SK-N-SH (cell line): ENCODE measurements around the gene ZSWIM1. TPM values are rescaled to one million over a fixed set of nuclear protein-coding genes. Genes with fewer than 3 reads are reported as not detected.

Experiments used
- CTCF ChIA-PET: fragments of 300-600, 350-600 bp; formaldehyde crosslinking; extraction: SDS; loops from one replicate; lab custom pipeline; 2021; lab: Yijun Ruan, JAX
- POLR2A ChIA-PET: fragments of 350-600 bp; sonication (Branson Sonifier 250); formaldehyde crosslinking; extraction: SDS; loops from one replicate; lab custom pipeline; 2020; ENCODE audit warnings: antibody characterized with exemption, inconsistent platforms; lab: Yijun Ruan, JAX
- DNase-seq: peaks from one replicate; pipeline ENCODE4 v3.0.0; 2012
- H2AFZ ChIP-seq: fragments of 200-600 bp; sonication (generic); 2 replicates; pipeline ENCODE4 v1.8.1; 2016; ENCODE audit warnings: antibody characterized with exemption, mild to moderate bottlenecking, low read depth
- H3F3A ChIP-seq: fragments of 200-600 bp; sonication (generic); replicated peaks from 2 replicates; pipeline ENCODE3; 2016; ENCODE audit warnings: antibody characterized with exemption, mild to moderate bottlenecking; ENCODE audit not compliant: insufficient read depth
- H3K27ac ChIP-seq, 2 experiments: fragments of 200-500 bp in 1 of 2; fragments of 200-600 bp in 1 of 2; sonication (Bioruptor generic) in 1 of 2; sonication (generic), shearing (Covaris generic) in 1 of 2; 2 replicates each; pipeline versions ENCODE4 v1.5.1 to v1.6.1; 2014 to 2016; ENCODE audit warnings: low read depth in 2 of 2, inconsistent platforms in 1 of 2, low read length in 1 of 2, mild to moderate bottlenecking in 1 of 2, mixed read lengths in 1 of 2
- H3K27me3 ChIP-seq: fragments of 200-600 bp; sonication (generic), shearing (Covaris generic); 2 replicates; pipeline ENCODE4 v1.6.1; 2016; ENCODE audit warnings: mixed run types; ENCODE audit not compliant: insufficient read depth
- H3K36me3 ChIP-seq, 2 experiments: fragments of 200-500 bp in 1 of 2; fragments of 200-600 bp in 1 of 2; sonication (Bioruptor generic) in 1 of 2; sonication (generic) in 1 of 2; replicated peaks in 1 of 2; 2 replicates each; pipeline versions ENCODE3 to v1.5.1; 2014 to 2016; ENCODE audit warnings: low read length in 1 of 2, mild to moderate bottlenecking in 1 of 2; ENCODE audit not compliant: insufficient read depth in 2 of 2, control insufficient read depth in 1 of 2
- H3K4me1 ChIP-seq, 2 experiments: fragments of 200-500 bp in 1 of 2; fragments of 200-600 bp in 1 of 2; sonication (Bioruptor generic) in 1 of 2; sonication (generic), shearing (Covaris generic) in 1 of 2; 2 replicates each; pipeline versions ENCODE4 v1.5.1 to v1.6.1; 2014 to 2016; ENCODE audit warnings: low read depth in 1 of 2, low read length in 1 of 2, mixed run types in 1 of 2; ENCODE audit not compliant: insufficient read depth in 2 of 2, control insufficient read depth in 1 of 2
- H3K4me2 ChIP-seq: fragments of 200-600 bp; sonication (generic), shearing (Covaris generic); 2 replicates; pipeline ENCODE4 v1.6.1; 2017; ENCODE audit warnings: mixed run types
- H3K4me3 ChIP-seq, 2 experiments: fragments of 200-500 bp in 1 of 2; fragments of 200-600 bp in 1 of 2; sonication (Bioruptor generic) in 1 of 2; sonication (generic), shearing (Covaris generic) in 1 of 2; 2 replicates each; pipeline versions ENCODE4 v1.5.1 to v1.8.1; 2014 to 2016; ENCODE audit warnings: low read depth in 2 of 2, inconsistent platforms in 1 of 2, low read length in 1 of 2, mild to moderate bottlenecking in 1 of 2, mixed read lengths in 1 of 2, moderate library complexity in 1 of 2
- H3K79me2 ChIP-seq: fragments of 200-600 bp; sonication (generic); 2 replicates; pipeline ENCODE4 v1.8.1; 2017; ENCODE audit warnings: mild to moderate bottlenecking; ENCODE audit not compliant: insufficient read depth
- H3K9ac ChIP-seq: fragments of 200-600 bp; sonication (generic); 2 replicates; pipeline ENCODE4 v1.6.1; 2017; ENCODE audit warnings: mixed run types
- H3K9me2 ChIP-seq: fragments of 200-600 bp; sonication (generic); 2 replicates; pipeline ENCODE4 v1.6.1; 2017; ENCODE audit warnings: mixed run types
- H3K9me3 ChIP-seq: fragments of 200-600 bp; sonication (generic); 2 replicates; pipeline ENCODE4 v1.6.1; 2017; ENCODE audit warnings: mixed run types, mild to moderate bottlenecking, moderate library complexity
- H4K20me1 ChIP-seq: fragments of 200-600 bp; sonication (generic); 2 replicates; pipeline ENCODE4 v1.6.1; 2017; ENCODE audit warnings: mild to moderate bottlenecking, mixed run types; ENCODE audit not compliant: insufficient read depth
- EP300 ChIP-seq, 2 experiments: IDR thresholded peaks; 2 replicates each; pipeline versions ENCODE4 v1.4.0 to v1.6.1; 2012; ENCODE audit warnings: borderline replicate concordance in 1 of 2, low read depth in 1 of 2, low read length in 1 of 2
- EZH2phosphoT487 ChIP-seq: fragments of 200-600 bp; sonication (generic); IDR thresholded peaks from 2 replicates; pipeline ENCODE4 v1.6.1; 2017; ENCODE audit warnings: low read depth, mixed run types, mild to moderate bottlenecking, antibody characterized with exemption, moderate library complexity, borderline replicate concordance
- FOXJ3 ChIP-seq: sonication (generic); formaldehyde crosslinking; IDR thresholded peaks from 2 replicates; pipeline ENCODE4 v1.5.1; 2020; ENCODE audit warnings: mild to moderate bottlenecking, missing genetic modification reagents
- GABPA ChIP-seq: IDR thresholded peaks from 2 replicates; pipeline ENCODE4 v1.4.0; 2012; ENCODE audit warnings: low read depth, mild to moderate bottlenecking
- JUND ChIP-seq: IDR thresholded peaks from 2 replicates; pipeline ENCODE4 v1.4.0; 2012
- NFIC ChIP-seq: IDR thresholded peaks from 2 replicates; pipeline ENCODE4 v1.4.0; 2012; ENCODE audit warnings: borderline replicate concordance
- POLR2AphosphoS5 ChIP-seq: IDR thresholded peaks from 2 replicates; pipeline ENCODE4 v1.6.1; 2012; ENCODE audit warnings: low read depth, low read length
- RCOR1 ChIP-seq: fragments of 150-350 bp; IDR thresholded peaks from 2 replicates; pipeline ENCODE4 v1.6.1; 2017; ENCODE audit warnings: antibody characterized with exemption, low read length
- SMC3 ChIP-seq: IDR thresholded peaks from 2 replicates; pipeline ENCODE4 v1.6.1; 2012; ENCODE audit warnings: low read depth, low read length, improper control_type of control experiment
- WGBS: methylation state at CpG from one replicate; pipeline ENCODE4 v1.1.6; 2017; ENCODE audit warnings: low lambda C conversion rate; 5-methylcytosine and 5-hydroxymethylcytosine counted together
- polyA plus RNA-seq, 3 experiments: library from polyadenylated mRNA; depleted of rRNA; stranded (reverse); fragments of >200 nt; gene quantifications; 2 replicates each; pipeline ENCODE4 v1.2.3, GENCODE V29; 2012
- TF ChIP-seq, protein P1 (sequence below): IDR thresholded peaks from 2 replicates; pipeline ENCODE4 v1.4.0; 2012; ENCODE audit warnings: low read depth, borderline replicate concordance
- TF ChIP-seq, protein P2 (sequence below): IDR thresholded peaks from 2 replicates; pipeline ENCODE4 v1.6.1; 2012; ENCODE audit warnings: mild to moderate bottlenecking, low read depth, low read length, moderate library complexity
- TF ChIP-seq, protein P3 (sequence below): fragments of 150-350 bp; IDR thresholded peaks from 2 replicates; pipeline ENCODE4 v1.6.1; 2017; ENCODE audit warnings: antibody characterized with exemption, low read length, low read depth, borderline replicate concordance
- TF ChIP-seq, protein P4 (sequence below): IDR thresholded peaks from 2 replicates; pipeline ENCODE4; 2012
- TF ChIP-seq, protein P5 (sequence below): fragments of 150-350 bp; IDR thresholded peaks from 2 replicates; pipeline ENCODE4 v1.6.1; 2016; ENCODE audit warnings: mild to moderate bottlenecking, low read depth, low read length

The ZSWIM1 gene
- polyA plus RNA-seq, 1 of the 3 experiments (the other 2 are of a cell fraction): 1.8 TPM

DNA sequence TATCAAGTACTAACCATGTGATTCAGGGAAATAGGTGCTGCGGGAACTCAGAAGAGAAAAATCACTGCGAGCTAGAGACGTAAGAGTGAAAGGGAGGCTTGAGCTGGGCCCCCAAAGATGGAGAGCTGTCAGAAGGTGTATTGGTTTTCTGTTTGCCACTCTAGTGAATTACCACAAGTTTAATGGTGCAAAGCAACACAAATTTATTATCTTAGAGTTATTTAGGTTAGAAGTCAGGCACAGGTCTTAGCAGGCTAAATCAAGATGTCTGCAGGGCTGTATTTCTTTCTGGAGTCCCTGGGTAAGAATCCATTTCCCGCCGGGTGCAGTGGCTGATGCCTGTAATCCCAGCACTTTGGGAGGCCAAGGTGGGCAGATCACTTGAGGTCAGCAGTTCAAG, 21.1 kb upstream of the ZSWIM1 start:
- POLR2A ChIA-PET: no interaction called here
- Histone ChIP-seq H3F3A (no peaks in the 10 kb centered on the region), H3K79me2 (peaks cover 22% of the 10 kb centered on the region), H3K9me3 (no peaks in the 10 kb centered on the region), H3K4me3 (no peak overlapping the region), H2AFZ (no peak overlapping the region), H4K20me1 (no peaks in the 10 kb centered on the region), H3K9me2 (no peaks in the 10 kb centered on the region), H3K27me3 (no peaks in the 10 kb centered on the region), H3K4me2 (no peak overlapping the region), H3K4me1 (peaks cover 8 to 12% of the 10 kb centered on the region in 2 experiments; a peak in 2 of 4 replicates), H3K27ac (no peak overlapping the region), H3K36me3 (no peaks in the 10 kb centered on the region), H3K9ac (no peak overlapping the region)
- CTCF ChIA-PET: no interaction called here
- WGBS: 99% methylated on average over 3 of the region's 5 CpGs
- TF ChIP-seq, protein P1, sequence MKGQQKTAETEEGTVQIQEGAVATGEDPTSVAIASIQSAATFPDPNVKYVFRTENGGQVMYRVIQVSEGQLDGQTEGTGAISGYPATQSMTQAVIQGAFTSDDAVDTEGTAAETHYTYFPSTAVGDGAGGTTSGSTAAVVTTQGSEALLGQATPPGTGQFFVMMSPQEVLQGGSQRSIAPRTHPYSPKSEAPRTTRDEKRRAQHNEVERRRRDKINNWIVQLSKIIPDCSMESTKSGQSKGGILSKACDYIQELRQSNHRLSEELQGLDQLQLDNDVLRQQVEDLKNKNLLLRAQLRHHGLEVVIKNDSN: no peak
- TF ChIP-seq, protein P2, sequence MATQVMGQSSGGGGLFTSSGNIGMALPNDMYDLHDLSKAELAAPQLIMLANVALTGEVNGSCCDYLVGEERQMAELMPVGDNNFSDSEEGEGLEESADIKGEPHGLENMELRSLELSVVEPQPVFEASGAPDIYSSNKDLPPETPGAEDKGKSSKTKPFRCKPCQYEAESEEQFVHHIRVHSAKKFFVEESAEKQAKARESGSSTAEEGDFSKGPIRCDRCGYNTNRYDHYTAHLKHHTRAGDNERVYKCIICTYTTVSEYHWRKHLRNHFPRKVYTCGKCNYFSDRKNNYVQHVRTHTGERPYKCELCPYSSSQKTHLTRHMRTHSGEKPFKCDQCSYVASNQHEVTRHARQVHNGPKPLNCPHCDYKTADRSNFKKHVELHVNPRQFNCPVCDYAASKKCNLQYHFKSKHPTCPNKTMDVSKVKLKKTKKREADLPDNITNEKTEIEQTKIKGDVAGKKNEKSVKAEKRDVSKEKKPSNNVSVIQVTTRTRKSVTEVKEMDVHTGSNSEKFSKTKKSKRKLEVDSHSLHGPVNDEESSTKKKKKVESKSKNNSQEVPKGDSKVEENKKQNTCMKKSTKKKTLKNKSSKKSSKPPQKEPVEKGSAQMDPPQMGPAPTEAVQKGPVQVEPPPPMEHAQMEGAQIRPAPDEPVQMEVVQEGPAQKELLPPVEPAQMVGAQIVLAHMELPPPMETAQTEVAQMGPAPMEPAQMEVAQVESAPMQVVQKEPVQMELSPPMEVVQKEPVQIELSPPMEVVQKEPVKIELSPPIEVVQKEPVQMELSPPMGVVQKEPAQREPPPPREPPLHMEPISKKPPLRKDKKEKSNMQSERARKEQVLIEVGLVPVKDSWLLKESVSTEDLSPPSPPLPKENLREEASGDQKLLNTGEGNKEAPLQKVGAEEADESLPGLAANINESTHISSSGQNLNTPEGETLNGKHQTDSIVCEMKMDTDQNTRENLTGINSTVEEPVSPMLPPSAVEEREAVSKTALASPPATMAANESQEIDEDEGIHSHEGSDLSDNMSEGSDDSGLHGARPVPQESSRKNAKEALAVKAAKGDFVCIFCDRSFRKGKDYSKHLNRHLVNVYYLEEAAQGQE: no peak
- TF ChIP-seq FOXJ3 (CRISPR knock-in tag) (no peak), JUND (no peak), EZH2phosphoT487 (no peak), GABPA (no peak), EP300 (IDR thresholded peaks at IDR 0.05; ENCODE audit: borderline replicate concordance in 1 of 2, low read depth in 1 of 2, low read length in 1 of 2) (no peak), POLR2AphosphoS5 (no peak), SMC3 (no peak), NFIC (no peak), RCOR1 (no peak)
- TF ChIP-seq, protein P3, sequence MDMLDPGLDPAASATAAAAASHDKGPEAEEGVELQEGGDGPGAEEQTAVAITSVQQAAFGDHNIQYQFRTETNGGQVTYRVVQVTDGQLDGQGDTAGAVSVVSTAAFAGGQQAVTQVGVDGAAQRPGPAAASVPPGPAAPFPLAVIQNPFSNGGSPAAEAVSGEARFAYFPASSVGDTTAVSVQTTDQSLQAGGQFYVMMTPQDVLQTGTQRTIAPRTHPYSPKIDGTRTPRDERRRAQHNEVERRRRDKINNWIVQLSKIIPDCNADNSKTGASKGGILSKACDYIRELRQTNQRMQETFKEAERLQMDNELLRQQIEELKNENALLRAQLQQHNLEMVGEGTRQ: no peak
- TF ChIP-seq, protein P4, sequence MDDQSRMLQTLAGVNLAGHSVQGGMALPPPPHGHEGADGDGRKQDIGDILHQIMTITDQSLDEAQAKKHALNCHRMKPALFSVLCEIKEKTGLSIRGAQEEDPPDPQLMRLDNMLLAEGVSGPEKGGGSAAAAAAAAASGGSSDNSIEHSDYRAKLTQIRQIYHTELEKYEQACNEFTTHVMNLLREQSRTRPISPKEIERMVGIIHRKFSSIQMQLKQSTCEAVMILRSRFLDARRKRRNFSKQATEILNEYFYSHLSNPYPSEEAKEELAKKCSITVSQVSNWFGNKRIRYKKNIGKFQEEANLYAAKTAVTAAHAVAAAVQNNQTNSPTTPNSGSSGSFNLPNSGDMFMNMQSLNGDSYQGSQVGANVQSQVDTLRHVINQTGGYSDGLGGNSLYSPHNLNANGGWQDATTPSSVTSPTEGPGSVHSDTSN: no peak
- TF ChIP-seq, protein P5, sequence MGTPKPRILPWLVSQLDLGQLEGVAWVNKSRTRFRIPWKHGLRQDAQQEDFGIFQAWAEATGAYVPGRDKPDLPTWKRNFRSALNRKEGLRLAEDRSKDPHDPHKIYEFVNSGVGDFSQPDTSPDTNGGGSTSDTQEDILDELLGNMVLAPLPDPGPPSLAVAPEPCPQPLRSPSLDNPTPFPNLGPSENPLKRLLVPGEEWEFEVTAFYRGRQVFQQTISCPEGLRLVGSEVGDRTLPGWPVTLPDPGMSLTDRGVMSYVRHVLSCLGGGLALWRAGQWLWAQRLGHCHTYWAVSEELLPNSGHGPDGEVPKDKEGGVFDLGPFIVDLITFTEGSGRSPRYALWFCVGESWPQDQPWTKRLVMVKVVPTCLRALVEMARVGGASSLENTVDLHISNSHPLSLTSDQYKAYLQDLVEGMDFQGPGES: no peak
- DNase-seq: no peak
